ENCODE data around the gene VMP1.

- TF ChIP-seq EZH2 (IDR thresholded peaks at IDR 0.05; ENCODE audit: insufficient read depth, poor library complexity, severe bottlenecking) (no peak), EZH2phosphoT487 (IDR thresholded peaks at IDR 0.05; ENCODE audit: insufficient read depth, low read depth) (no peak)
Measured at GRCh38 chr17:59811209-59811608, 103.8 kb downstream of the VMP1 start.
